ENCODE measurements around the gene ZNF598. TPM values are rescaled to one million over a fixed set of nuclear protein-coding genes. Genes with fewer than 3 reads are reported as not detected.

Gene ZNF598
- total RNA-seq, 1 donor from 2014 or later = 46.0 TPM

DNA sequence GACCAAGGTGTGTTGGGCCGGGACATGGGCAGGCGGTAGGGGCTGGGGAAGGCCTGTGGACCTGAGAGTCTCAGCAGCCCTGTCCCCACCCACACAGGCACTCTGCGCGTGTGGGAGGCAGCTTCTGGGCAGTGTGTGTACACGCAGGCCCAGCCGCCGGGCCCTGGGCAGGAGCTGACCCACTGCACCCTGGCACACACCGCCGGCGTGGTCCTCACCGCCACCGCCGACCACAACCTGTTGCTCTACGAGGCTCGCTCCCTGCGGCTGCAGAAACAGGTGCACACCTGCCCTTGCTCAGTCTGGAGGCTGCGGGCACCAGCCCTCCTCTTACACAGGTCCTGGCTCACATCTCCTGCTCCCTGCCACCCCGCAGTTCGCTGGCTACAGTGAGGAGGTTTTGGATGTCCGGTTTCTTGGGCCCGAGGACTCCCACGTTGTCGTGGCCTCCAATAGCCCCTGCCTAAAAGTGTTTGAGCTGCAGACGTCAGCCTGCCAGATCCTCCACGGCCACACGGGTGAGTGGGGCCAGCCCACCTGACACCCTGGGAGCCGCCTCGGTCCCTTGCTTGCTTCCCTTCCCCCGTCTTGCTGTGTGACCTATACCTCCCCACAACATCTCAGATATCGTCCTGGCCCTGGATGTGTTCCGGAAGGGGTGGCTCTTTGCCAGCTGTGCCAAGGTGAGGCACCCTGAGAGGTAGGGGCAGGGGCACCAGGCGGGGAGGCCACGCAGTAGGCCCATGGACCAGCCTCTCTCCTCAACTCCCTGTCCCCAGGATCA, 34.0 kb downstream of the ZNF598 start:
- Histone ChIP-seq H3K27ac (ENCODE audit: low read depth, low read length) (no peak overlapping the region), H2AFZ (ENCODE audit: low read depth, low read length) (no peak overlapping the region), H3K9ac (ENCODE audit: low read length) (no peak overlapping the region), H3K4me2 (ENCODE audit: low read length) (no peak overlapping the region), H3K9me3 (ENCODE audit: insufficient read depth, low read depth, low read length) (no peaks in the 10 kb centered on the region), H3K36me3 (ENCODE audit: insufficient read depth, low read length) (peaks cover 7% of the 10 kb centered on the region), H3K27me3 (ENCODE audit: insufficient read depth, low read length) (peaks cover 10% of the 10 kb centered on the region), H3K4me1 (ENCODE audit: insufficient read depth, low read length) (peaks cover 11% of the 10 kb centered on the region), H4K20me1 (ENCODE audit: insufficient read depth, low read length) (peaks cover 35% of the 10 kb centered on the region), H3K4me3 (ENCODE audit: insufficient read depth, low read depth, low read length) (no peak overlapping the region), H3K79me2 (ENCODE audit: insufficient read depth, low read length) (peaks cover 35% of the 10 kb centered on the region)
- Mint-ChIP-seq H3K4me3 (ENCODE audit: unreplicated experiment) (no peak overlapping the region), H3K4me1 (ENCODE audit: low read depth, unreplicated experiment) (peaks cover 11% of the 10 kb centered on the region), H3K27ac (ENCODE audit: unreplicated experiment) (no peak overlapping the region), H3K27me3 (ENCODE audit: low read depth, unreplicated experiment) (peaks cover 3% of the 10 kb centered on the region), H3K36me3 (ENCODE audit: low read depth, unreplicated experiment) (peaks cover 6% of the 10 kb centered on the region), H3K9me3 (ENCODE audit: unreplicated experiment) (no peaks in the 10 kb centered on the region)
- TF ChIP-seq, protein P1, sequence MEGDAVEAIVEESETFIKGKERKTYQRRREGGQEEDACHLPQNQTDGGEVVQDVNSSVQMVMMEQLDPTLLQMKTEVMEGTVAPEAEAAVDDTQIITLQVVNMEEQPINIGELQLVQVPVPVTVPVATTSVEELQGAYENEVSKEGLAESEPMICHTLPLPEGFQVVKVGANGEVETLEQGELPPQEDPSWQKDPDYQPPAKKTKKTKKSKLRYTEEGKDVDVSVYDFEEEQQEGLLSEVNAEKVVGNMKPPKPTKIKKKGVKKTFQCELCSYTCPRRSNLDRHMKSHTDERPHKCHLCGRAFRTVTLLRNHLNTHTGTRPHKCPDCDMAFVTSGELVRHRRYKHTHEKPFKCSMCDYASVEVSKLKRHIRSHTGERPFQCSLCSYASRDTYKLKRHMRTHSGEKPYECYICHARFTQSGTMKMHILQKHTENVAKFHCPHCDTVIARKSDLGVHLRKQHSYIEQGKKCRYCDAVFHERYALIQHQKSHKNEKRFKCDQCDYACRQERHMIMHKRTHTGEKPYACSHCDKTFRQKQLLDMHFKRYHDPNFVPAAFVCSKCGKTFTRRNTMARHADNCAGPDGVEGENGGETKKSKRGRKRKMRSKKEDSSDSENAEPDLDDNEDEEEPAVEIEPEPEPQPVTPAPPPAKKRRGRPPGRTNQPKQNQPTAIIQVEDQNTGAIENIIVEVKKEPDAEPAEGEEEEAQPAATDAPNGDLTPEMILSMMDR (IDR thresholded peaks at IDR 0.05; ENCODE audit: insufficient read depth, low read depth, low read length) = no peak
- TF ChIP-seq EZH2 (IDR thresholded peaks at IDR 0.05; ENCODE audit: insufficient read depth, low read length) = no peak
- FAIRE-seq (no peak), DNase-seq (ENCODE audit: low read depth) (no peak)

DNA sequence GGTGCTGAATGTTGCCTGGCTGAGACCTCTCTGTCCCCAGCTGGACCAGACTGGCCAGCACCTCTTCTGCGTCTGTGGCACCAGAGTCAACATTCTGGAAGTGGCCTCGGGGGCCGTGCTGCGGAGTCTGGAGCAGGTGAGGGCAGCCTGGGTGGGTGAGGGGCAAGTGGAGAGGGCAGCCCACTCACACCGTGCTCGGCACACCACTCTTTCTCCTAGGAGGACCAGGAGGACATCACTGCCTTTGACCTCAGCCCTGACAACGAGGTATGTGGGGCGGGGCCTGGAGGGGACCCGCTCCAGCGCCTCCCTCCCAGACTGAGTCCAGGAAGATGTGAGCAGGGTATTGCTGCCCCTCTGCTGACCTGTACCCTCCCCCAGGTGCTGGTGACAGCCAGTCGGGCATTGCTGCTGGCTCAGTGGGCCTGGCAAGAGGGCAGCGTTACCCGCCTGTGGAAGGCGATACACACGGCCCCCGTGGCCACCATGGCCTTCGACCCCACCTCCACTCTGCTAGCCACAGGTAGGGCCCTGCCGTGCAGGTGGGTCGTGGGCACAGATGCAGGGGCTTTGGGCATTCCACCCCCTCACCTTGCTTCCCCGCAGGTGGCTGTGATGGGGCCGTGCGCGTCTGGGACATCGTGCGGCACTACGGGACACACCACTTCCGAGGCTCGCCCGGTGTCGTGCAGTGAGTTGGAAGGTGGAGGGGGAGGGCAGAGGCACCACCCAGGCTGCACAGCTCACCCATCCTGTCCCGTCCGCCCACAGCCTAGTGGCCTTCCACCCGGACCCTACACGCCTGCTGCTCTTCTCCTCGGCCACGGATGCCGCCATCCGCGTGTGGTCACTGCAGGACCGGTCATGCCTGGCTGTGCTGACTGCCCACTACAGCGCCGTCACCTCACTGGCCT, 35.2 kb downstream of the ZNF598 start:
- TF ChIP-seq EZH2 (IDR thresholded peaks at IDR 0.05; ENCODE audit: insufficient read depth, low read length) = no peak
- TF ChIP-seq, protein P1 (IDR thresholded peaks at IDR 0.05; ENCODE audit: insufficient read depth, low read depth, low read length) = no peak
- H3K79me2 ChIP-seq (ENCODE audit: insufficient read depth, low read length) = peaks cover 35% of the 10 kb centered on the region
- peaks cover 11% of the 10 kb centered on the region for H3K4me1 ChIP-seq (ENCODE audit: insufficient read depth, low read length)
- peaks cover 7% of the 10 kb centered on the region for H3K36me3 ChIP-seq (ENCODE audit: insufficient read depth, low read length)
- no peaks in the 10 kb centered on the region for H3K9me3 ChIP-seq (ENCODE audit: insufficient read depth, low read depth, low read length)
- no peaks in the 10 kb centered on the region for H3K27me3 Mint-ChIP-seq (ENCODE audit: low read depth, unreplicated experiment)
- no peak overlapping the region for H3K27ac Mint-ChIP-seq (ENCODE audit: unreplicated experiment)
- peaks cover 6% of the 10 kb centered on the region for H3K36me3 Mint-ChIP-seq (ENCODE audit: low read depth, unreplicated experiment)
- FAIRE-seq (no peak), DNase-seq (ENCODE audit: low read depth) (no peak)
- H3K4me3 ChIP-seq (ENCODE audit: insufficient read depth, low read depth, low read length) = no peak overlapping the region
- H3K4me3 Mint-ChIP-seq (ENCODE audit: unreplicated experiment) = peak overlapping the region; percentile 40
- H3K4me2 ChIP-seq (ENCODE audit: low read length) = no peak overlapping the region
- H3K27me3 ChIP-seq (ENCODE audit: insufficient read depth, low read length) = no peaks in the 10 kb centered on the region
- H4K20me1 ChIP-seq (ENCODE audit: insufficient read depth, low read length) = peaks cover 23% of the 10 kb centered on the region
- no peak overlapping the region for H3K9ac ChIP-seq (ENCODE audit: low read length)
- H2AFZ ChIP-seq (ENCODE audit: low read depth, low read length) = no peak overlapping the region
- H3K27ac ChIP-seq (ENCODE audit: low read depth, low read length) = no peak overlapping the region
- H3K4me1 Mint-ChIP-seq (ENCODE audit: low read depth, unreplicated experiment) = peaks cover 11% of the 10 kb centered on the region
- no peaks in the 10 kb centered on the region for H3K9me3 Mint-ChIP-seq (ENCODE audit: unreplicated experiment)

All from astrocyte (in vitro differentiated cells and primary cell).